IPS-11a (cell line): Measurements from ENCODE around the gene TGFBR1.
"Not testable (repeated sequence)": the region's sequence is repeated elsewhere in the genome, so short reads cannot be mapped to it uniquely, and the experiment has no call there.

Experiments used
- H3K4me3 ChIP-seq: one replicate; pipeline ENCODE4 v1.5.1; 2013; ENCODE audit warnings: low read depth, low read length, control low read depth

TGFBR1 gene

GRCh38 chr9:99184475-99185347 is 79.8 kb downstream of the TGFBR1 start:
- no peak overlapping the region for H3K4me3 ChIP-seq

DNA sequence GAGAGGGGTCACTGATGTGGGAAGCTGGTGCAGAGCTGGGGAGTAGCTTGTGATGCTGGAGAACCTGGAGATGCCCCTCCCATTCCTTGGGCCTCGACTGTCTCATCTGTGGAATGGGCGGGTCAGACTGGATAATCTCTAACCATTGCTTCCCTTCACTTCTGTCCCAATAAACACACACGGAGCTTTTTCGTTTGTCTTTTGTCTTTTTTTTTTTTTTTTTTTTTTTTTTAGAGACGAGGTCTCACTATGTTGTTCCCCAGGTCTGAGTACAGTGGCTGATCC is 80.4 kb downstream of the TGFBR1 start:
- no peak overlapping the region for H3K4me3 ChIP-seq

DNA sequence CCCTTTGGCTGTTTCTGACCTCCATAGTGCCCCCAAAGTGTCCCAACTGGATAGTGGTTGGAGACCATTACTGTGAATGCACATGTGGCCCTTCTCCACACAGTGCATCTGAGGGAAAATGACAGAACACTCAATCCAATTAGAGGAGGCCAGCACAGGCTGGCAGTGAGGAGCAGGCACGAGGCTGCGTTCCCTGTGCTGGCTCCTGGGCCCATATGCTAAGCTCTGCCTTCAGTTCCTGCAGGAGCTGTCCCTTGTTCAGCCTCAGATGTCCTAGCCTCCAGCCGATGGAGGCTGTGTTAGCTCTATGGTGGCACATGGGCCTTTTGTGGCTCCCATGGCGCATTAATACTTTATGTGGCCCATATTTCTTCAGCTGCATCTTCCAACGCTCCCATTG is 81.0 kb downstream of the TGFBR1 start:
- H3K4me3 ChIP-seq, result no peak overlapping the region

- H3K4me3 ChIP-seq, result no peak overlapping the region
Observed at GRCh38 chr9:99187311-99187710, 82.4 kb downstream of the TGFBR1 start.

GRCh38 chr9:99189186-99189585 is 84.3 kb downstream of the TGFBR1 start:
- no peak overlapping the region for H3K4me3 ChIP-seq

GRCh38 chr9:99189887-99190596 is 85.1 kb downstream of the TGFBR1 start:
- no peak overlapping the region for H3K4me3 ChIP-seq

GRCh38 chr9:99190597-99191283 is 85.8 kb downstream of the TGFBR1 start:
- H3K4me3 ChIP-seq, result no peak overlapping the region

DNA sequence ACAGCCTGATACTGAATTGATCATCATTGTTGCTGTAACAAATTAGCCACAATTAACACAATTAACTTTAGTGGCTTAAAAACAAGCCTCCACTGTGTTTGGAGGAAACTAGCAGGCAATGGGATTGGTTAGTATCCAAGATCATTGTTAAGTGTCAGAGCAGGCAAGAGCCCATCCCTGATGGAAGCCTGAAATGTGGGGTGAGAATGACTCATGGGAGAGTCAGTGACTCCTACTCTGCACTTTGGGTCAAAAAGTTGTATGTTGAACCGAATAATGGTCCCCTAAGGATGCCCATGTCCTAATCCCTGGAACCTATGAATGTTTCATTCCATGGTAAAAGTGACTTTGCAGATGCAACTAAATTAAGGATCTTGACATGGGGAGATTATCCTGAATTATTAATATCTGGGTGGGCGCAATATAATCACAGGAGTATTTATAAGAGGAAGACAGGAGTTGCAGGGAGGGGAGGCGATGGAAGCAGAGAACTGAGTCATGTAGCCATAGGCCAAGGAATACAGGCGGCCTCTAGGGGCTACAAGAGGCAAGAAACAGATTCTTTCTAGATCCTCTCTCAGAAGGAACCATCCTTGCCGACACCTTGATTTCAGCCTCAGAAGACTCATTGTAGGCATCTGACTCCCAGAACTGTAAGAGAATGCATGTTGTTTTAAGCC is 88.0 kb downstream of the TGFBR1 start:
- H3K4me3 ChIP-seq, result no peak overlapping the region

- H3K4me3 ChIP-seq, result no peak overlapping the region
Observed at GRCh38 chr9:99193466-99193821, 88.5 kb downstream of the TGFBR1 start.

GRCh38 chr9:99196484-99196883 is 91.6 kb downstream of the TGFBR1 start:
- H3K4me3 ChIP-seq, result not testable (repeated sequence)

DNA sequence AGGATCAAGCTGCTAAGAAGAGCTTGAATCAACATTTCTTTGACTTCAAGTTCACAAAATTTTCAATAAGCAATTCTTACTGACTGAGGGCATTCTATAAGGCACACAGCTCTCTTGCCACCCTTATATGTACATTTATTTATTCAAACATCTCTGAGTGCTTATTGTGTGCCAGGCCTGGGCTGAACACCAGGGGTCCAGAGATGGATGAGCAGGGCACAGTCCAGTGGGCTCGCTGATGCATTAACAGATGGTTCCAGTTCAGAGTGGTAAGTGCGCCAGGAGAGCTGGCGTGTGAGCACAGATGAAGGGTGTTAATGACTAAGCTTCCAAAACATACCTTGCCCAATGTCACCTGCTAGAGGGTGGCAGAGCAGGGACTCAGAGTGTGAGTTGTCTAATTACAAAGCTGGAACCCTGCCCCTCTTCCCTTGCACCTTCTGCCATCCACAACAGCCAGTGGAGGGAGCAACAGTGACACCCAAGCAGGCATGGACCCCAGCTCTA is 92.3 kb downstream of the TGFBR1 start:
- H3K4me3 ChIP-seq, result no peak overlapping the region

- no peak overlapping the region for H3K4me3 ChIP-seq
Observed at GRCh38 chr9:99197987-99198386, 93.1 kb downstream of the TGFBR1 start.

GRCh38 chr9:99199938-99200539 is 95.1 kb downstream of the TGFBR1 start:
- no peak overlapping the region for H3K4me3 ChIP-seq

DNA sequence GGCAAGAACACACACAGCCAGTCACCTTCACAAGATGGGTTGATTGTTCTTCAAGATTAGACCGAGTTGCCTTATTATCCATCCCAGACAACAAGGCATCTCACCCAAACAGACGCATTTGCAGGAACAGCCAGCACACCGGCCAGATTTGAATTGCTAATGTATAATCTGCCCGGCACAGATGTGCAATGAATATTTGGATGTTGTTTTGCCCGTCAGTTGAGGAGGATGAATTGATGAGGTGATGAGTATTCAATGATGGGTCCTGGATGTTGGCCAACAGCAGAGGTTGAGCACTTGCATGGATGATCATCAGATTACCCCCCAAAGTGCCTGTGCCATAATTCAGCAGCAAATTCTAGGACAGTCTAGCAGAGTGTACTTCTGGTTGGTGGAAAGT is 96.7 kb downstream of the TGFBR1 start:
- H3K4me3 ChIP-seq, result no peak overlapping the region
